Testis (tissue), 3 donors: ENCODE measurements around the gene SPEF2. TPM values are rescaled to one million over a fixed set of nuclear protein-coding genes. Genes with fewer than 3 reads are reported as not detected.

Experiments used
- DNase-seq: peaks from one replicate; pipeline ENCODE4 v3.0.0-alpha.2; 2019
- H3K27ac ChIP-seq, 2 donors: fragments of 200-600 bp; sonication (generic); one replicate each; pipeline ENCODE4 v1.5.1; 2019
- H3K27me3 ChIP-seq: fragments of 200-600 bp; sonication (generic); one replicate; pipeline ENCODE4 v1.5.1; 2019
- H3K36me3 ChIP-seq: fragments of 200-600 bp; sonication (generic); one replicate; pipeline ENCODE4 v1.5.1; 2017; ENCODE audit warnings: low read depth; ENCODE audit errors: missing control alignments
- H3K4me1 ChIP-seq: fragments of 200-600 bp; sonication (generic); one replicate; pipeline ENCODE4 v1.5.1; 2019
- H3K4me3 ChIP-seq, 2 donors: fragments of 200-600 bp; sonication (generic); one replicate each; pipeline ENCODE4 v1.5.1; 2017 to 2019
- H3K9me3 ChIP-seq: fragments of 200-600 bp; sonication (generic); one replicate; pipeline ENCODE4 v1.5.1; 2017
- CTCF ChIP-seq, 3 experiments: fragments of 450-650 bp in 2 of 3; fragments of 200-600 bp in 1 of 3; sonication (generic) in 1 of 3; IDR thresholded peaks; one replicate each; pipeline ENCODE4 v1.5.1; 2016 to 2019; ENCODE audit warnings: antibody characterized with exemption in 3 of 3, mild to moderate bottlenecking in 2 of 3, moderate library complexity in 1 of 3
- POLR2A ChIP-seq: fragments of 450-650 bp; IDR thresholded peaks from one replicate; pipeline ENCODE4 v1.6.1; 2017; ENCODE audit warnings: antibody characterized with exemption, mild to moderate bottlenecking, moderate library complexity
- WGBS, 2 donors: methylation state at CpG; one replicate each; pipeline ENCODE4 v1.1.5; 2018; 5-methylcytosine and 5-hydroxymethylcytosine counted together
- intact Hi-C: fragments of 100-400 bp; cut with DNase I; formaldehyde crosslinking; loops from one replicate; pipeline ENCODE4 v1.15.1; 2023; ENCODE audit warnings: low total_unique reads
- polyA plus RNA-seq: library from polyadenylated mRNA; stranded (reverse); fragments of 350-450 nt; fragmentation: Illumina TruSeq; extraction: RNeasy Lipid Tissue Mini Kit (QIAGEN cat#74804); gene quantifications from one replicate; pipeline ENCODE4 v1.2.3, GENCODE V29; 2014; ENCODE audit warnings: low read depth, low replicate concordance; ENCODE audit not compliant: insufficient read depth
- total RNA-seq, 2 donors: library from RNA; depleted of rRNA; stranded (reverse); fragments of >200 nt; gene quantifications; one replicate each; pipeline ENCODE4 v1.2.3, GENCODE V29; 2016

The SPEF2 gene
- total and polyA plus RNA-seq, 3 donors from 2014 or later, result 15.9 to 22.7 (median 17.8) TPM

DNA sequence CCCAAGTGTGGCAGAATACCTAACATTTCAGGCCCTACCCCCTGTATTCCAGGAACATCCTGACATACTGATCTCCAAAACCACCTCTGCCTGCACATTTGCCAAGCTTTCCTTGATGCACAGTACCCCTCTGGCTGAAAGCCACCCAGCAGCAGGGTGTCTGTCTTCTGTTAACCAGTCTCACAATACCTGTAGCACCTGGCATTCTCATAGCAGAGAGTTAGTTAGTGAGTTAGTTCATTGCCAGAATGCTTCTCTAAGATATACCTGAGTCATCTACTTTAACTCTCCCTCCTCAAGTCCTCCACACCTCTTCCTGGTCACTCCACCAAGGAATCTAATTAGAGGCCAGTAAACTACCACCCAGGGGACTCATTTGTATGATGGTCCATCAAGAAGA, 192.9 kb downstream of the SPEF2 start:
- Histone ChIP-seq H3K36me3 (no peaks in the 10 kb centered on the region), H3K27me3 (no peaks in the 10 kb centered on the region), H3K4me1 (no peaks in the 10 kb centered on the region), H3K4me3 (no peak overlapping the region), H3K27ac (no peak overlapping the region), H3K9me3 (no peaks in the 10 kb centered on the region)
- DNase-seq, result no peak
- intact Hi-C loops, result no loop called here
- TF ChIP-seq CTCF (IDR thresholded peaks at IDR 0.05) (no peak), POLR2A (no peak)

- H3K4me3 ChIP-seq, result no peak overlapping the region
- no peak for DNase-seq
- WGBS, 2 donors, result 71 to 94% methylated on average over 3 of the region's 3 CpGs
- no peaks in the 10 kb centered on the region for H3K9me3 ChIP-seq
- H3K4me1 ChIP-seq, result no peaks in the 10 kb centered on the region
- no peaks in the 10 kb centered on the region for H3K27me3 ChIP-seq
- intact Hi-C loops, result no loop called here
- no peak for TF ChIP-seq POLR2A
- H3K36me3 ChIP-seq, result no peaks in the 10 kb centered on the region
- H3K27ac ChIP-seq, result no peak overlapping the region
Observed at GRCh38 chr5:35811108-35811741, 193.6 kb downstream of the SPEF2 start.

- Histone ChIP-seq H3K4me3 (no peak overlapping the region), H3K36me3 (no peaks in the 10 kb centered on the region), H3K27me3 (no peaks in the 10 kb centered on the region), H3K4me1 (no peaks in the 10 kb centered on the region), H3K9me3 (no peaks in the 10 kb centered on the region), H3K27ac (no peak overlapping the region)
- intact Hi-C loops, result no loop called here
- no peak for DNase-seq
- 69 to 76% methylated on average over 1 of the region's 1 CpG for WGBS, 2 donors
- TF ChIP-seq POLR2A, result no peak
- no peak for TF ChIP-seq CTCF (IDR thresholded peaks at IDR 0.05)
Observed at GRCh38 chr5:35813521-35813920, 195.9 kb downstream of the SPEF2 start.

GRCh38 chr5:35815089-35815936, 197.7 kb downstream of the SPEF2 start:
- no peaks in the 10 kb centered on the region for H3K4me1 ChIP-seq
- intact Hi-C loops, result no loop called here
- WGBS, 2 donors, result 64 to 80% methylated on average over 9 to 10 of the region's 10 CpGs
- DNase-seq, result no peak
- peak in 2 of 3 experiments; percentile 8 to 47 for TF ChIP-seq CTCF (IDR thresholded peaks at IDR 0.05)
- no peak for TF ChIP-seq POLR2A
- H3K27me3 ChIP-seq, result no peaks in the 10 kb centered on the region
- no peak overlapping the region for H3K4me3 ChIP-seq
- H3K27ac ChIP-seq, result no peak overlapping the region
- H3K9me3 ChIP-seq, result no peaks in the 10 kb centered on the region
- H3K36me3 ChIP-seq, result no peaks in the 10 kb centered on the region

DNA sequence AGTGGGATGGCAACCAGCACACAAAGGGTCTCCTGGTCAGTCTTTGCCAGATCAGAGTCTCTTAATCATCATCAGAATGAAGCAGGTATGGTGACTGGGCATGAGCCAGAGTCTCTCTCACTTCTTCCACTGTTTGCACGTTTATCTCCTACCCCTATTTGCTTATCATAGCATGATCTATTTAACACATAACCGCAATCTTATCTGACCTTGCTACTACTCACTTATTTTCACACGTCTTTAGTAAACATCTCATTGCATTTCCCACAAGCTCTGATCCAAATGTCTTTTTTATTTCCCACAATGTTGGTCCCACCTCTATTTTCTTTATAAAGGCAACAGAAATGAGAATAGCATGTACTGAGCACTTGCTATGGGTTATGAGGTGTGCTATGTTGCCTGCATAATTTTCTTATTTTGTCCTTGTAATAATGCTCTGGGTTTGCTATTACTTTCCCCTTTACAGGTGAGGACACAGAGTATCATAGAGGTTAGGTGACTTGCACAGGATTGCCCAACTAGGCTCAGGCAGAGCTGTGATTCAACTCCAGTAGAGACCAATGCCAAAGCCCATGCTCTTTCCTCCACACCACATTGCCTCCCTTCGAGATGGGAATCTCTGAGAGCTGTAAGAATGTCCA, 199.3 kb downstream of the SPEF2 start:
- TF ChIP-seq CTCF (IDR thresholded peaks at IDR 0.05) (no peak), POLR2A (no peak)
- Histone ChIP-seq H3K36me3 (no peaks in the 10 kb centered on the region), H3K27ac (no peak overlapping the region), H3K27me3 (no peaks in the 10 kb centered on the region), H3K9me3 (no peaks in the 10 kb centered on the region), H3K4me1 (no peaks in the 10 kb centered on the region), H3K4me3 (no peak overlapping the region)
- WGBS, 2 donors, result 59 to 77% methylated on average over 4 of the region's 4 CpGs
- DNase-seq, result no peak
- intact Hi-C loops, result no loop called here
